Activated naive CD8-positive, alpha-beta T cell treated with anti-CD3 and anti-CD28 coated beads for 36 hours (primary cell): ENCODE results near the gene TBC1D21. TPM values are rescaled to one million over a fixed set of nuclear protein-coding genes. Genes with fewer than 3 reads are reported as not detected.

Source experiments
- DNase-seq: peaks from one replicate; pipeline ENCODE4 v3.0.0; 2021
- H3K27ac Mint-ChIP-seq: one replicate; pipeline ENCODE4 v1.8.0; 2022; ENCODE audit warnings: mild to moderate bottlenecking, moderate library complexity, mixed read lengths
- H3K27me3 Mint-ChIP-seq: one replicate; pipeline ENCODE4 v1.8.0; 2022; ENCODE audit warnings: mild to moderate bottlenecking, mixed read lengths
- H3K36me3 Mint-ChIP-seq: one replicate; pipeline ENCODE4 v1.8.0; 2021; ENCODE audit warnings: mild to moderate bottlenecking, mixed read lengths
- H3K4me1 Mint-ChIP-seq: one replicate; pipeline ENCODE4 v1.8.0; 2021; ENCODE audit warnings: mixed read lengths
- H3K4me3 Mint-ChIP-seq: one replicate; pipeline ENCODE4 v1.8.0; 2022; ENCODE audit warnings: mild to moderate bottlenecking, moderate library complexity, mixed read lengths
- H3K9me3 Mint-ChIP-seq: one replicate; pipeline ENCODE4 v1.8.0; 2022; ENCODE audit warnings: mixed read lengths
- total RNA-seq, 2 experiments: library from RNA; stranded (reverse); gene quantifications; one replicate each; pipeline ENCODE4 v1.2.3, GENCODE V29; 2021

The TBC1D21 gene
- total RNA-seq, 2 experiments from 2014 or later, result not detected

- Mint-ChIP-seq H3K4me1 (no peaks in the 10 kb centered on the region), H3K27ac (no peak overlapping the region), H3K4me3 (no peak overlapping the region), H3K36me3 (no peaks in the 10 kb centered on the region), H3K9me3 (no peaks in the 10 kb centered on the region), H3K27me3 (no peaks in the 10 kb centered on the region)
- DNase-seq, result no peak
Measured at GRCh38 chr15:73907035-73907408, 33.7 kb downstream of the TBC1D21 start.

- H3K27me3 Mint-ChIP-seq, result no peaks in the 10 kb centered on the region
- DNase-seq, result peak; percentile 75
- H3K9me3 Mint-ChIP-seq, result no peaks in the 10 kb centered on the region
- no peaks in the 10 kb centered on the region for H3K4me1 Mint-ChIP-seq
- H3K36me3 Mint-ChIP-seq, result no peaks in the 10 kb centered on the region
- no peak overlapping the region for H3K27ac Mint-ChIP-seq
- H3K4me3 Mint-ChIP-seq, result no peak overlapping the region
Measured at GRCh38 chr15:73908030-73908821, 34.9 kb downstream of the TBC1D21 start.

- H3K27ac Mint-ChIP-seq, result no peak overlapping the region
- no peaks in the 10 kb centered on the region for H3K36me3 Mint-ChIP-seq
- H3K4me3 Mint-ChIP-seq, result no peak overlapping the region
- no peak for DNase-seq
- H3K4me1 Mint-ChIP-seq, result peaks cover 2% of the 10 kb centered on the region
- no peaks in the 10 kb centered on the region for H3K27me3 Mint-ChIP-seq
- no peaks in the 10 kb centered on the region for H3K9me3 Mint-ChIP-seq
Measured at GRCh38 chr15:73908822-73909122, 35.4 kb downstream of the TBC1D21 start.

GRCh38 chr15:73909651-73910050 is 36.3 kb downstream of the TBC1D21 start:
- Mint-ChIP-seq H3K4me3 (no peak overlapping the region), H3K4me1 (peaks cover 7% of the 10 kb centered on the region), H3K36me3 (no peaks in the 10 kb centered on the region), H3K9me3 (no peaks in the 10 kb centered on the region), H3K27ac (no peak overlapping the region), H3K27me3 (no peaks in the 10 kb centered on the region)
- DNase-seq, result no peak

GRCh38 chr15:73910522-73911303 is 37.3 kb downstream of the TBC1D21 start:
- Mint-ChIP-seq H3K27me3 (no peaks in the 10 kb centered on the region), H3K36me3 (peaks cover 4% of the 10 kb centered on the region)

GRCh38 chr15:73912030-73912596 is 38.7 kb downstream of the TBC1D21 start:
- Mint-ChIP-seq H3K36me3 (peaks cover 13% of the 10 kb centered on the region), H3K9me3 (no peaks in the 10 kb centered on the region), H3K4me3 (no peak overlapping the region), H3K4me1 (peaks cover 10% of the 10 kb centered on the region), H3K27ac (no peak overlapping the region), H3K27me3 (no peaks in the 10 kb centered on the region)
- DNase-seq, result no peak

More at GRCh38 chr15:73910522-73911303, 37.3 kb downstream of the TBC1D21 start:
- H3K27ac Mint-ChIP-seq, result no peak overlapping the region
- no peak overlapping the region for H3K4me3 Mint-ChIP-seq
- H3K9me3 Mint-ChIP-seq, result no peaks in the 10 kb centered on the region
- no peak for DNase-seq
- H3K4me1 Mint-ChIP-seq, result peaks cover 10% of the 10 kb centered on the region

- Mint-ChIP-seq H3K27me3 (no peaks in the 10 kb centered on the region), H3K27ac (peak overlapping the region; percentile 11), H3K9me3 (peaks cover 6% of the 10 kb centered on the region), H3K4me3 (no peak overlapping the region), H3K4me1 (peaks cover 10% of the 10 kb centered on the region), H3K36me3 (peaks cover 31% of the 10 kb centered on the region)
- no peak for DNase-seq
Measured at GRCh38 chr15:73914145-73914544, 40.8 kb downstream of the TBC1D21 start.

- Mint-ChIP-seq H3K9me3 (peaks cover 6% of the 10 kb centered on the region), H3K4me1 (peaks cover 10% of the 10 kb centered on the region), H3K36me3 (peaks cover 35% of the 10 kb centered on the region), H3K27me3 (no peaks in the 10 kb centered on the region), H3K27ac (no peak overlapping the region), H3K4me3 (no peak overlapping the region)
- no peak for DNase-seq
Measured at GRCh38 chr15:73915082-73915481, 41.7 kb downstream of the TBC1D21 start.

GRCh38 chr15:73918784-73919183 is 45.4 kb downstream of the TBC1D21 start:
- no peak for DNase-seq
- peaks cover 35% of the 10 kb centered on the region for H3K36me3 Mint-ChIP-seq
- peaks cover 6% of the 10 kb centered on the region for H3K9me3 Mint-ChIP-seq
- no peak overlapping the region for H3K4me3 Mint-ChIP-seq
- H3K27ac Mint-ChIP-seq, result no peak overlapping the region
- H3K27me3 Mint-ChIP-seq, result no peaks in the 10 kb centered on the region
- H3K4me1 Mint-ChIP-seq, result peaks cover 28% of the 10 kb centered on the region

- Mint-ChIP-seq H3K4me3 (no peak overlapping the region), H3K4me1 (peaks cover 32% of the 10 kb centered on the region), H3K27me3 (no peaks in the 10 kb centered on the region), H3K27ac (no peak overlapping the region), H3K9me3 (peaks cover 6% of the 10 kb centered on the region), H3K36me3 (peaks cover 35% of the 10 kb centered on the region)
- DNase-seq, result no peak
Measured at GRCh38 chr15:73919706-73920105, 46.3 kb downstream of the TBC1D21 start.

- Mint-ChIP-seq H3K36me3 (peaks cover 25% of the 10 kb centered on the region), H3K9me3 (peaks cover 6% of the 10 kb centered on the region), H3K4me3 (no peak overlapping the region), H3K4me1 (peaks cover 34% of the 10 kb centered on the region), H3K27ac (no peak overlapping the region), H3K27me3 (no peaks in the 10 kb centered on the region)
- DNase-seq, result no peak
Measured at GRCh38 chr15:73921254-73921925, 48.0 kb downstream of the TBC1D21 start.

- no peaks in the 10 kb centered on the region for H3K27me3 Mint-ChIP-seq
- peaks cover 34% of the 10 kb centered on the region for H3K4me1 Mint-ChIP-seq
- H3K9me3 Mint-ChIP-seq, result peaks cover 6% of the 10 kb centered on the region
- H3K36me3 Mint-ChIP-seq, result peaks cover 20% of the 10 kb centered on the region
- DNase-seq, result no peak
- H3K4me3 Mint-ChIP-seq, result no peak overlapping the region
- H3K27ac Mint-ChIP-seq, result no peak overlapping the region
Measured at GRCh38 chr15:73922186-73923151, 49.1 kb downstream of the TBC1D21 start.

GRCh38 chr15:73923156-73923487 is 49.8 kb downstream of the TBC1D21 start:
- peaks cover 37% of the 10 kb centered on the region for H3K4me1 Mint-ChIP-seq
- no peak overlapping the region for H3K4me3 Mint-ChIP-seq
- peak overlapping the region; percentile 54 for H3K27ac Mint-ChIP-seq

GRCh38 chr15:73923488-73924164 is 50.3 kb downstream of the TBC1D21 start:
- DNase-seq, result no peak
- Mint-ChIP-seq H3K4me3 (peak overlapping the region; percentile 23), H3K27me3 (no peaks in the 10 kb centered on the region), H3K36me3 (peaks cover 10% of the 10 kb centered on the region), H3K9me3 (peaks cover 4% of the 10 kb centered on the region), H3K27ac (peak overlapping the region; percentile 79), H3K4me1 (peaks cover 39% of the 10 kb centered on the region)

More at GRCh38 chr15:73923156-73923487, 49.8 kb downstream of the TBC1D21 start:
- H3K36me3 Mint-ChIP-seq, result peaks cover 15% of the 10 kb centered on the region
- peaks cover 4% of the 10 kb centered on the region for H3K9me3 Mint-ChIP-seq
- no peak for DNase-seq
- no peaks in the 10 kb centered on the region for H3K27me3 Mint-ChIP-seq
